ENCODE results near the gene FMN1. TPM values are rescaled to one million over a fixed set of nuclear protein-coding genes. Genes with fewer than 3 reads are reported as not detected.

Gene FMN1
- total and polyA plus RNA-seq, 2 of the 8 experiments (the other 6 are each of a cell fraction or from before 2014, with no cell fraction given), result 0.27 to 3.7 TPM

GRCh38 chr15:33067456-33067855 lies 127.1 kb downstream of the FMN1 start:
- Histone ChIP-seq H4K20me1 (replicated peaks in 1 of 2; ENCODE audit: control insufficient read depth in 1 of 2, insufficient read depth in 2 of 2, low read length in 2 of 2) (no peaks in the 10 kb centered on the region), H3K27ac (ENCODE audit: low read depth, low read length) (no peak overlapping the region), H3K23me2 (ENCODE audit: low read depth, low read length) (no peaks in the 10 kb centered on the region), H2BK5ac (ENCODE audit: low read depth, low read length) (peak overlapping the region; percentile 75; the same call in 1 of the 2 replicates), H3K9me3 (ENCODE audit: insufficient read depth in 2 of 2, low read depth in 1 of 2, low read length in 1 of 2) (no peaks in the 10 kb centered on the region), H3K4me3 (ENCODE audit: extremely low read depth in 1 of 4, insufficient read depth in 2 of 4, low read depth in 3 of 4, low read length in 4 of 4) (peak overlapping the region in 3 of 4 experiments; percentile 2 to 34 (median 11); a peak in 3 of 8 replicates), H3K56ac (replicated peaks; ENCODE audit: insufficient read length, low read depth, low read length) (no peak overlapping the region), H3K9ac (replicated peaks in 1 of 4; ENCODE audit: extremely low read depth in 1 of 4, low read depth in 3 of 4, low read length in 3 of 4) (no peak overlapping the region), H2BK15ac (ENCODE audit: low read length) (no peak overlapping the region), H3K79me2 (ENCODE audit: control insufficient read depth in 1 of 2, insufficient read depth in 2 of 2, low read length in 2 of 2) (no peaks in the 10 kb centered on the region), H2AFZ (ENCODE audit: low read length) (no peak overlapping the region), H4K91ac (replicated peaks; ENCODE audit: insufficient read length, low read length) (no peak overlapping the region), H2AK5ac (ENCODE audit: low read depth, low read length) (no peak overlapping the region; the same call in 1 of the 2 replicates), H2BK12ac (ENCODE audit: low read depth, low read length) (peak overlapping the region; percentile 70), H3K36me3 (ENCODE audit: control insufficient read depth in 2 of 4, insufficient read depth in 4 of 4, low read length in 3 of 4) (no peaks in the 10 kb centered on the region), H3K23ac (ENCODE audit: insufficient read length) (no peak overlapping the region), H4K8ac (ENCODE audit: extremely low read depth, insufficient read depth, low read length) (no peak overlapping the region), H2BK120ac (replicated peaks; ENCODE audit: low read depth, low read length) (no peak overlapping the region), H3K27me3 (replicated peaks in 1 of 4; ENCODE audit: control insufficient read depth in 3 of 4, extremely low read depth in 1 of 4, insufficient read depth in 3 of 4, low read length in 3 of 4) (no peaks in the 10 kb centered on the region; a peak in 1 of 7 replicates), H3K4me1 (replicated peaks in 1 of 4; ENCODE audit: control insufficient read depth in 3 of 4, insufficient read depth in 4 of 4, low read length in 3 of 4) (peaks cover 8 to 23% (median 19%) of the 10 kb centered on the region in 4 experiments), H3K4me2 (ENCODE audit: insufficient read depth in 1 of 2, low read depth in 2 of 2, low read length in 2 of 2) (peak overlapping the region; percentile 59 to 67; a peak in 3 of 4 replicates), H2BK20ac (ENCODE audit: low read length) (peak overlapping the region; percentile 63; the same call in 1 of the 2 replicates), H3K4ac (replicated peaks; ENCODE audit: insufficient read length, low read depth, low read length) (no peak overlapping the region), H4K5ac (ENCODE audit: insufficient read length, low read depth, low read length) (no peak overlapping the region), H3K18ac (ENCODE audit: extremely low read depth, low read length) (peak overlapping the region; percentile 81; the same call in 1 of the 2 replicates), H3K14ac (ENCODE audit: insufficient read length) (no peak overlapping the region), H3K79me1 (ENCODE audit: low read depth, low read length) (no peaks in the 10 kb centered on the region)
- ChIA-PET POLR2A (ENCODE audit: partially characterized antibody) (interaction anchor here (1.3 to 1.8 kb wide), 4 partner anchors 11 to 16 kb away, joined by 4 to 7 read pairs (median 5); no protein-coding TSS in a partner anchor), CTCF (ENCODE audit: partially characterized antibody) (interaction anchor here (0.8 to 1.9 kb wide), 6 partner anchors 10 to 66 kb away, joined by 3 to 4 read pairs (median 4); no protein-coding TSS in a partner anchor)
- FAIRE-seq (peak; percentile 42), DNase-seq (ENCODE audit: low read depth in 1 of 2, low spot score in 2 of 2) (no peak)
- WGBS, 2 experiments (ENCODE audit: extremely low coverage in 1 of 2, insufficient coverage in 1 of 2, insufficient read length in 1 of 2, insufficient replicate concordance in 2 of 2, low coverage in 1 of 2, low lambda C conversion rate in 2 of 2, missing lambda C conversion rate in 1 of 2), result 75% methylated on average over 9 of the region's 9 CpGs; no CpG with 5 or more reads in 1 of the 2 experiments
- TF ChIP-seq KDM1A (IDR thresholded peaks at IDR 0.05; ENCODE audit: borderline replicate concordance, low read length) (no peak), SRF (IDR thresholded peaks at IDR 0.05; ENCODE audit: low read depth, low read length) (no peak), ASH2L (IDR thresholded peaks at IDR 0.05; ENCODE audit: low read length) (no peak), TEAD4 (IDR thresholded peaks at IDR 0.05; ENCODE audit: low read depth, low read length) (no peak), RNF2 (IDR thresholded peaks at IDR 0.05; ENCODE audit: borderline replicate concordance, low read depth, low read length, missing control alignments, poor library complexity, severe bottlenecking) (no peak), JUN (IDR thresholded peaks at IDR 0.05; ENCODE audit: low read depth, low read length) (no peak), NANOG (IDR thresholded peaks at IDR 0.05; ENCODE audit: insufficient read depth, low read depth, low read length, poor library complexity, severe bottlenecking) (no peak), JUND (IDR thresholded peaks at IDR 0.05; ENCODE audit: low read length) (no peak), USF2 (IDR thresholded peaks at IDR 0.05; ENCODE audit: low read length) (no peak), GABPA (IDR thresholded peaks at IDR 0.05; ENCODE audit: borderline replicate concordance, insufficient read depth, low read length) (no peak), KDM5A (IDR thresholded peaks at IDR 0.05; ENCODE audit: low read length) (no peak), POLR2AphosphoS5 (IDR thresholded peaks at IDR 0.05; ENCODE audit: low read depth, low read length) (no peak)
